Keratinocyte (primary cell): Measurements from ENCODE around the gene MSANTD2. TPM values are rescaled to one million over a fixed set of nuclear protein-coding genes. Genes with fewer than 3 reads are reported as not detected.

Experiments
- DNase-seq: peaks from one replicate; pipeline ENCODE4 v3.0.0-alpha.2; 2011; ENCODE audit warnings: low read depth, missing footprints, low spot score
- FAIRE-seq: peaks from 2 replicates; lab custom pipeline; 2011; peaks lifted over from hg19 to GRCh38; lab: Jason Lieb, UNC
- H2AFZ ChIP-seq: 2 replicates; pipeline ENCODE4 v1.6.0; 2012; ENCODE audit warnings: low read length, control low read depth, inconsistent platforms; ENCODE audit not compliant: control insufficient read depth
- H3K27ac ChIP-seq: 2 replicates; pipeline ENCODE4 v1.5.1; 2011; ENCODE audit warnings: low read length; ENCODE audit not compliant: control insufficient read depth, insufficient read depth
- H3K27me3 ChIP-seq: 3 replicates; pipeline ENCODE4 v1.6.0; 2011; ENCODE audit warnings: low read length; ENCODE audit not compliant: control insufficient read depth, insufficient read depth; ENCODE audit errors: extremely low read depth
- H3K36me3 ChIP-seq, 2 experiments: 2 replicates in 1 of 2; 3 replicates in 1 of 2; pipeline ENCODE4 v1.5.1; 2011; ENCODE audit warnings: low read length in 2 of 2, mild to moderate bottlenecking in 1 of 2; ENCODE audit not compliant: control insufficient read depth in 2 of 2, insufficient read depth in 2 of 2; ENCODE audit errors: extremely low read depth in 1 of 2
- H3K4me1 ChIP-seq: 3 replicates; pipeline ENCODE4 v1.5.1; 2011; ENCODE audit warnings: low read length; ENCODE audit not compliant: control insufficient read depth, insufficient read depth; ENCODE audit errors: extremely low read depth
- H3K4me2 ChIP-seq: 3 replicates; pipeline ENCODE4 v1.6.0; 2011; ENCODE audit warnings: low read depth, low read length; ENCODE audit not compliant: control insufficient read depth, insufficient read depth; ENCODE audit errors: extremely low read depth
- H3K4me3 ChIP-seq, 3 experiments: fragments of 200-600 bp in 1 of 3; sonication (generic) in 1 of 3; 2 replicates in 2 of 3; 3 replicates in 1 of 3; pipeline ENCODE4 v1.5.1; 2011 to 2016; ENCODE audit warnings: low read length in 3 of 3, mild to moderate bottlenecking in 3 of 3, control low read depth in 2 of 3, inconsistent platforms in 1 of 3, low read depth in 1 of 3, mixed read lengths in 1 of 3, mixed run types in 1 of 3, moderate library complexity in 1 of 3; ENCODE audit not compliant: control insufficient read depth in 2 of 3, insufficient read depth in 2 of 3; ENCODE audit errors: extremely low read depth in 1 of 3
- H3K79me2 ChIP-seq: 2 replicates; pipeline ENCODE4 v1.6.0; 2012; ENCODE audit warnings: low read length; ENCODE audit not compliant: control insufficient read depth, insufficient read depth
- H3K9ac ChIP-seq: 3 replicates; pipeline ENCODE4 v1.6.0; 2011; ENCODE audit warnings: low read length; ENCODE audit not compliant: control insufficient read depth, insufficient read depth; ENCODE audit errors: extremely low read depth
- H3K9me1 ChIP-seq: 3 replicates; pipeline ENCODE4 v1.6.0; 2011; ENCODE audit warnings: low read length; ENCODE audit not compliant: control insufficient read depth, insufficient read depth; ENCODE audit errors: extremely low read depth
- H3K9me3 ChIP-seq: 2 replicates; pipeline ENCODE4 v1.5.1; 2012; ENCODE audit warnings: low read depth, low read length; ENCODE audit not compliant: control insufficient read depth
- H4K20me1 ChIP-seq: 3 replicates; pipeline ENCODE4 v1.6.0; 2011; ENCODE audit warnings: low read length; ENCODE audit not compliant: control insufficient read depth, insufficient read depth; ENCODE audit errors: extremely low read depth
- CTCF ChIP-seq, 3 experiments: IDR thresholded peaks in 1 of 3; conservative IDR thresholded peaks in 1 of 3; optimal IDR thresholded peaks in 1 of 3; 2 replicates in 2 of 3; 3 replicates in 1 of 3; pipeline versions ENCODE3 to v1.5.1; 2011; ENCODE audit warnings: low read length in 3 of 3, mild to moderate bottlenecking in 3 of 3, moderate library complexity in 2 of 3, control low read depth in 1 of 3, inconsistent platforms in 1 of 3; ENCODE audit not compliant: insufficient read depth in 2 of 3; ENCODE audit errors: extremely low read depth in 1 of 3
- EZH2 ChIP-seq: IDR thresholded peaks from one replicate; pipeline ENCODE4 v1.6.1; 2012; ENCODE audit warnings: inconsistent platforms, mild to moderate bottlenecking, low read length, moderate library complexity
- dilution Hi-C: fragments of 300-500 bp; cut with MboI; formaldehyde crosslinking; loops from one replicate; pipeline ENCODE4 v1.7.0; 2020; ENCODE audit warnings: low sequenced_read_pairs; ENCODE audit not compliant: extremely low pct_ligation_motif_present
- polyA plus RNA-seq, 5 experiments: library from polyadenylated mRNA; depleted of rRNA in 3 of 5; stranded (reverse) in 3 of 5; stranded (forward) in 1 of 5; unstranded in 1 of 5; fragments of >200 nt; gene quantifications; 1 replicate in 1 of 5; 2 replicates in 3 of 5; 3 replicates in 1 of 5; pipeline versions ENCODE4 v1.2.1 to v1.2.3, GENCODE V29; 2011 to 2012; ENCODE audit warnings: missing spikeins in 2 of 5, low read depth in 1 of 5, low replicate concordance in 1 of 5

The MSANTD2 gene
- polyA plus RNA-seq, 1 donor (not counting 4 experiments of a cell fraction or from before 2014, with no cell fraction given) = 6.6 TPM

DNA sequence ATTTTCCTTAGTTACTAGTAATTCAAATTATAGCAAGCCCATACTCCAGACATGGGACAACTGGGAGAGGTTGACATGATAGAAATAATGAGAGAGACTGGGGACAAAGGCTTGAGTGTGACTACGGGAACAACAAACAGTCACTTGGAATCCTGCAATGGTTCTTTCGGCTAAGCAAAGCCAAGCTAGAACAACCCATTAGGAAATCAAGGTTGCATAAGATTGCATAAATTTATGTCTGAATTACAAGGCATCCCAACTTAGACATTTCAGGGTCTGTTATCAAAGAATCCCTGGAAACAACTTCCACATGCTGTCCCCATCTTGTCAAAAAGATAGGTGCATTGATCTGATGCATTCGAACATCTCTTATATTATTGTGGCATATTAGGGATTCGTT lies 70.6 kb downstream of the MSANTD2 start:
- peaks cover 1% of the 10 kb centered on the region for H3K27me3 ChIP-seq
- H3K27ac ChIP-seq = no peak overlapping the region
- no peak overlapping the region for H2AFZ ChIP-seq
- DNase-seq (no peak), FAIRE-seq (no peak)
- no peak overlapping the region for H3K4me3 ChIP-seq
- H4K20me1 ChIP-seq = no peaks in the 10 kb centered on the region
- H3K36me3 ChIP-seq = no peaks in the 10 kb centered on the region
- no peaks in the 10 kb centered on the region for H3K79me2 ChIP-seq
- TF ChIP-seq CTCF (optimal IDR thresholded peaks at IDR 0.05 in 1 of 3, IDR thresholded peaks at IDR 0.05 in 1 of 3, conservative IDR thresholded peaks at IDR 0.05 in 1 of 3; ENCODE audit: extremely low read depth in 1 of 3, insufficient read depth in 2 of 3, low read length in 3 of 3) = no peak
- no peak for TF ChIP-seq EZH2
- dilution Hi-C loops = no loop called here
- H3K4me2 ChIP-seq = no peak overlapping the region
- no peak overlapping the region for H3K9ac ChIP-seq
- no peaks in the 10 kb centered on the region for H3K9me3 ChIP-seq
- peaks cover 12% of the 10 kb centered on the region for H3K4me1 ChIP-seq
- H3K9me1 ChIP-seq = peaks cover 4% of the 10 kb centered on the region

DNA sequence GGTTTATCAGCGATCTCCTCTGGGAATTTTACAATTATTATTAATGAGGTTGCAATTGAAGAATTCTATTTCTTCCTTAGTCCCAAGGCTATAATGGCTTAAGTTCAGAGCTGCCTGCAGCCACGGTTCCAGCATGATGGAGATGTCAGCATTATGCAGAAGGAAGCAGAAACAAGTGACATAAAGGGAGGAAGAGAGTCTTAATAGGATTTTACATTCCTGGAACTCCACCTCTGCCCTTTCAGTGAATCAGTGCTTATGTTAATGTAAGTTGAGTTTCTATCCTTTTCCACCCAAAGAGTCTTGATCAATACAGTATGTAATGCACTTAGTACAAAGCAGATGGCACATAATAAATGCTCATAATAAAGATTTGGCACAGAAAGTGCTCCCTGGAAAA lies 72.1 kb downstream of the MSANTD2 start:
- Histone ChIP-seq H3K9ac (no peak overlapping the region), H3K79me2 (no peaks in the 10 kb centered on the region), H2AFZ (no peak overlapping the region), H3K9me1 (peaks cover 4% of the 10 kb centered on the region), H3K36me3 (no peaks in the 10 kb centered on the region), H3K9me3 (no peaks in the 10 kb centered on the region), H4K20me1 (no peaks in the 10 kb centered on the region), H3K4me1 (peaks cover 12% of the 10 kb centered on the region), H3K4me3 (no peak overlapping the region), H3K27me3 (peaks cover 15% of the 10 kb centered on the region), H3K27ac (no peak overlapping the region), H3K4me2 (no peak overlapping the region)
- TF ChIP-seq EZH2 = no peak
- no peak for TF ChIP-seq CTCF (optimal IDR thresholded peaks at IDR 0.05 in 1 of 3, IDR thresholded peaks at IDR 0.05 in 1 of 3, conservative IDR thresholded peaks at IDR 0.05 in 1 of 3; ENCODE audit: extremely low read depth in 1 of 3, insufficient read depth in 2 of 3, low read length in 3 of 3)
- FAIRE-seq (no peak), DNase-seq (no peak)
- dilution Hi-C loops = no loop called here
